GM12874 (cell line): Measurements from ENCODE around the gene XIAP.

ENCODE experiments used
- TF ChIP-seq, protein P1 (sequence below): IDR thresholded peaks from 2 replicates; pipeline ENCODE4 v1.5.1; 2011; ENCODE audit warnings: low read depth, mild to moderate bottlenecking, control low read depth, low read length, moderate library complexity; ENCODE audit not compliant: insufficient read depth

Gene XIAP

DNA sequence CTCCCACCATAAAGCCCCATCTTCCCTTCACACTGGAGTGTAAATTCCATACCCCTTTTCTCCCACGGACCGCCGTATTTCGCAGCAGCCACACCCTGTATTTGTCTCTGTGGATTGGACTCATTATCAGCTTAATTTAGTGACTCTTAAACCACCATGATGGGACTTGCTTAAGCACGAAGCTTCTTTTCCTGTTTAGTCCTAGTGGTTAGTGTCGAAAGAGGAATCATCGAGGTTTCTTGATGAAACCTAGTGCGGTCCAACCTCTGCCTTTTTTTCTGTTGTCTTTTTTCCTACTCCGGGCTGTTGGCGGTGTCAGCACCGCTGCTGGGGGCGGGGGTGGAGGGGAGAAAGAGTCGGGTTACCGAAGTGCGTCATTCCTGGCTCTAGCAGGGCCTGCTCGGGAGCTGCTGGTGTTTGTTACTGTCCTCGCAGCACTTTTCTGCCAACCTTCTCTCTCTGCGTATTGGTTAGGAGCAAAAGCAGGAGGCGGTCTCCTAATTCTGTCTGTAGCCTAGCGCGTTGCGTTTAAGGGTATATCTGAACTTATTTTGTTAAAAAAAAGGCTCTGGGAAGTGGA, 103.0 kb downstream of the XIAP start:
- TF ChIP-seq, protein P1, sequence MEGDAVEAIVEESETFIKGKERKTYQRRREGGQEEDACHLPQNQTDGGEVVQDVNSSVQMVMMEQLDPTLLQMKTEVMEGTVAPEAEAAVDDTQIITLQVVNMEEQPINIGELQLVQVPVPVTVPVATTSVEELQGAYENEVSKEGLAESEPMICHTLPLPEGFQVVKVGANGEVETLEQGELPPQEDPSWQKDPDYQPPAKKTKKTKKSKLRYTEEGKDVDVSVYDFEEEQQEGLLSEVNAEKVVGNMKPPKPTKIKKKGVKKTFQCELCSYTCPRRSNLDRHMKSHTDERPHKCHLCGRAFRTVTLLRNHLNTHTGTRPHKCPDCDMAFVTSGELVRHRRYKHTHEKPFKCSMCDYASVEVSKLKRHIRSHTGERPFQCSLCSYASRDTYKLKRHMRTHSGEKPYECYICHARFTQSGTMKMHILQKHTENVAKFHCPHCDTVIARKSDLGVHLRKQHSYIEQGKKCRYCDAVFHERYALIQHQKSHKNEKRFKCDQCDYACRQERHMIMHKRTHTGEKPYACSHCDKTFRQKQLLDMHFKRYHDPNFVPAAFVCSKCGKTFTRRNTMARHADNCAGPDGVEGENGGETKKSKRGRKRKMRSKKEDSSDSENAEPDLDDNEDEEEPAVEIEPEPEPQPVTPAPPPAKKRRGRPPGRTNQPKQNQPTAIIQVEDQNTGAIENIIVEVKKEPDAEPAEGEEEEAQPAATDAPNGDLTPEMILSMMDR, result no peak
